GM21360 (cell line): ENCODE data around the gene BDNF.
"Not testable (repeated sequence)": the region's sequence is repeated elsewhere in the genome, so short reads cannot be mapped to it uniquely, and the experiment has no call there.

ENCODE experiments used
- ATAC-seq: cut with Tn5 transposase; IDR thresholded peaks from one replicate; pipeline ENCODE4 v1.9.1; 2021; ENCODE audit warnings: mild to moderate bottlenecking, moderate library complexity; ENCODE audit not compliant: unreplicated experiment

BDNF gene

GRCh38 chr11:27672836-27673464, 27.3 kb downstream of the BDNF start:
- ATAC-seq: no peak

- ATAC-seq: not testable (repeated sequence)
Observed at GRCh38 chr11:27665508-27666101, 34.6 kb downstream of the BDNF start.

GRCh38 chr11:27663326-27663725, 36.9 kb downstream of the BDNF start:
- no peak for ATAC-seq

GRCh38 chr11:27660171-27660570, 40.1 kb downstream of the BDNF start:
- ATAC-seq: no peak

GRCh38 chr11:27658535-27659236, 41.6 kb downstream of the BDNF start:
- ATAC-seq: no peak

- no peak for ATAC-seq
Observed at GRCh38 chr11:27656806-27657483, 43.3 kb downstream of the BDNF start.

GRCh38 chr11:27656320-27656719, 43.9 kb downstream of the BDNF start:
- ATAC-seq: no peak

- ATAC-seq: no peak
Observed at GRCh38 chr11:27653990-27654758, 46.1 kb downstream of the BDNF start.

GRCh38 chr11:27651711-27652110, 48.5 kb downstream of the BDNF start:
- no peak for ATAC-seq

- no peak for ATAC-seq
Observed at GRCh38 chr11:27650988-27651387, 49.3 kb downstream of the BDNF start.

- ATAC-seq: no peak
Observed at GRCh38 chr11:27649800-27650199, 50.5 kb downstream of the BDNF start.

- no peak for ATAC-seq
Observed at GRCh38 chr11:27648840-27649239, 51.4 kb downstream of the BDNF start.

GRCh38 chr11:27646051-27646818, 54.0 kb downstream of the BDNF start:
- ATAC-seq: no peak

- no peak for ATAC-seq
Observed at GRCh38 chr11:27642954-27643353, 57.3 kb downstream of the BDNF start.

GRCh38 chr11:27640954-27641353, 59.3 kb downstream of the BDNF start:
- ATAC-seq: no peak

- no peak for ATAC-seq
Observed at GRCh38 chr11:27635567-27636037, 64.7 kb downstream of the BDNF start.

GRCh38 chr11:27634776-27635175, 65.5 kb downstream of the BDNF start:
- ATAC-seq: not testable (repeated sequence)

GRCh38 chr11:27634282-27634681, 66.0 kb downstream of the BDNF start:
- ATAC-seq: not testable (repeated sequence)

GRCh38 chr11:27629023-27629422, 71.2 kb downstream of the BDNF start:
- not testable (repeated sequence) for ATAC-seq

GRCh38 chr11:27627979-27628378, 72.3 kb downstream of the BDNF start:
- ATAC-seq: no peak
